NCI-H187 treated with DMSO at 0.1 percent for 48 hours (cell line): ENCODE measurements around the gene GSK3B.

Source experiments
- DNase-seq: peaks from one replicate; lab custom pipeline; 2025; lab: John Stamatoyannopoulos, UW

The GSK3B gene

GRCh38 chr3:120095979-120096426 lies 1.8 kb upstream of the GSK3B start:
- DNase-seq = no peak

GRCh38 chr3:120095226-120095978 lies 1.2 kb upstream of the GSK3B start:
- DNase-seq = no peak

DNA sequence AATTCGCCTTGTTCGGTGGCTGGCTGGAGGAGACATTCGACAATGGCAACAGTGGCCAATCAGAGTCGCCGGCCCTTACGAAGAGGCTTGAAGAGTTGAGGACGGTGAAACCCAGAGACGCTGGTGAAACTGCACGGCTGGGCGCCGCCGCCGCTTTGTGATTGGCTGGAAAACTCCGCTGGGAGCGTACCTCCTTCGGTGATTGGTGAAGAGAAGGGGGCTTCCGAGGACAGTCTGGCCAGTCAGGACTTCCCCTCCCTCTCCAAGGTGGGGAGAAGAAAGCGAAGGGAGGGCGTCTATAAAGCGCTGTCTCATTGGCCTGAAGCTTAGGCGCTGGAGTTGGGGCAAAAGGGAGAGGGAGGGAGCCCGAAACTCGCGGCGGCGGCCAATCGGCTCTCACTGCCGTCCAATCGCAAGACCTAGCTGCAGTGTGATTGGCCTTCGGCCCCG lies 554 bp upstream of the GSK3B start:
- peak; percentile 100 for DNase-seq

GRCh38 chr3:120093119-120093910 lies 932 bp downstream of the GSK3B start:
- DNase-seq = no peak

DNA sequence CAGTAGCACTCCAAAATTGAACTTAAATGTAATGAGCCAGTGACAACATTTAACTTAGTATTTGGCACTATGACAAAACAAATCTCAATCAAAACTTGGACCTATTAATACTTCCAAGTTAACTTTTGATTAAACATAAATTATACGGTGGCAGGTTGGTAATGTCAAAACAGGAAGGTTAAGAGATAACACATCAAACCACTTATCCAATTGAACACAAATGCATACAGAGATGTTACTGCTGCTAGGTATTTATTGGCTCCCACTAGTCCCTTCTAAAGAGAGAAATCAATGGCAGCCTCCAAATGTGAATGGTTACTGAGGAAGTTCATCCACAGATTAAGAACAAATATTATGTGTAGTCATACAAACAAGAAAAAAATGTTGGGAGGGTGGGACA lies 1.8 kb downstream of the GSK3B start:
- no peak for DNase-seq

DNA sequence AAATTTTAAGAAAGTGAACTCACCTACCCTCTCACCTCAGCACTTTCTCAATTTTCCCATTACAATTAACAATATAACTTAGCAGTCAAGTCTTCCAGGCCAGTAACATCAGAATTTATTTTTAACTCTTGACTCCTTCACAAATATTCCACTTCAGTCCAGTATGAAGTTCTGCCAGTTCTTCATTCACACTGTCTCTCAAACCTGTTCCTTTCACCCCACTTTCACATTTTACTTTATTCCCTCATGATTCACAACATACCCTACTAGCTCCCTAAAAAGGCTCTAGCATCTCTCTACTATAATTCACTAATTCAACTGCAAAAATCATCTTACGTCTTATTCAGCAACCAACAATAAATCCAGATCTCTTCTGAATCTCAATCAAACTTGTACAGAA lies 3.8 kb downstream of the GSK3B start:
- no peak for DNase-seq

- no peak for DNase-seq
These were observed 5.2 kb downstream of the GSK3B start for GRCh38 chr3:120089089-120089488.

- no peak for DNase-seq
These were observed 5.6 kb downstream of the GSK3B start for GRCh38 chr3:120088622-120089021.

DNA sequence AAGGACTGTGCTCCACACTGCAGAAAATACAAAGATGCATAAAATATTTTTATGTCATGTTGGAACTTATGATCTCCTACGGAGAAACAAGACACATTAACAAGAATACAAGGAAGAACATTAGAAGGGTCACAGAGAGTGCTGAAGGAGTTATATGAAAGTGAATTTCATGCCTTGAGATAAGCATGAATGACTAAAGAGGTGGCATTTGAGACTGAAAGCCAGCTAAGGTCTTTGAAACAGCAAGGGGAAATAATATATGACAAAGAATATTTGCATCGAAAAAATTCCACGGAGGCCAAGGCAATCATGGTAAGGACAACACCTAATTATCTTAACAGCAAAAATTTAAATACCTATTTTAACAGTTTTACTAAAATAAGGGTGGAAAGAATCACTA lies 12.5 kb downstream of the GSK3B start:
- DNase-seq = no peak

DNA sequence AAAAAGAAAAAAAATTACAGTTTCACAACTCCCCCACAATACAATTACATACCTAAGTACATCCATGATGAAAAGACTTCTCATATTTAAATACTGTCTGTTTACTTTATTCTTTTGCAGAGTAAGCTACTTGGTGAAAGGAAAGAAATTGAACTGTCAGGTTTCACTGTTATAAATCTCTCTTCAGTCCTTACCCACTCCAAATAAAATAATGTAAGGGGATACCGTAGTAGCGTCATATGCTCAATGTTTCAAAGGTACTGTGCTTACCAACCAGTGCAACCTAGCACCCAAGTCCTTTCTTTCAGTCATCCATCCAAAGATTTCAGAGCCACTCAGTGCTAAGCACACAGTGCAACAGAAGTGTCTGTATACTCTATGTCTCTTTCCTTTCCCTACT lies 13.4 kb downstream of the GSK3B start:
- no peak for DNase-seq

DNA sequence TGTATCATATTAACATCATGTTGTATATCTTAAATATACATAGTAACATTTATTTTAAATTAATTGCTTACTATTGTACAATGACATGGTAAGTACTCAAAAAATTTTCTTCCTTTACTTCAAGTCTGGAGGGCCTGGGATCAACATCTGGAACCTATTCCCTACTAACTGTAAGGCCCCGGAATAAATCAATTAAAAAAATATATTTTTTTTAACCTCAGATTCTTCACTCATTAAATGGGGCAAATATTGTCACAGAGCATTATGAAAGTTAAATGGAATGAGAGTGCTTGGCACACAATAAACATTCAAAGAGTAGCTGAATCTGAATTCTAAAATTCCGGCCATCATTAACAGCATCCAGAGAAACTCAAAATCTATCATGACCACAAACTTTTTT lies 16.5 kb downstream of the GSK3B start:
- DNase-seq = no peak

- DNase-seq = no peak
These were observed 21.3 kb downstream of the GSK3B start for GRCh38 chr3:120072867-120073525.

DNA sequence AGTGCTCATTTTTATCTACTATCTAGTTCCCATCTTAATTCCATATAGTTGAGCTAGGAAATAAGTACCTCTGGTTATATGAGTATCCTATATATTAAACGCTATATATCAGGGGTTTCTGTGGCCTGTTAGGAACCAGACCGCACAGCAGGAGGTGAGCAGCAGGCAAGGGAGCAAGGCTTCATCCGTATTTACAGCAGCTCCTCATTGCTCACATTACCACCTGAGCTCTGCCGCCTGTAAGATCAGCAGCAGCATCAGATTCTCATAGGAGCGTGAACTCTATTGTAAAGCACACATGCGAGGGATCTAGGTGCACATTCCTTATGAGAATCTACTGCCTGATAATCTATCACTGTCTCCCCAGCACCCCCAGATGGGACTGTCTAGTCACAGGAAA lies 23.0 kb downstream of the GSK3B start:
- no peak for DNase-seq

DNA sequence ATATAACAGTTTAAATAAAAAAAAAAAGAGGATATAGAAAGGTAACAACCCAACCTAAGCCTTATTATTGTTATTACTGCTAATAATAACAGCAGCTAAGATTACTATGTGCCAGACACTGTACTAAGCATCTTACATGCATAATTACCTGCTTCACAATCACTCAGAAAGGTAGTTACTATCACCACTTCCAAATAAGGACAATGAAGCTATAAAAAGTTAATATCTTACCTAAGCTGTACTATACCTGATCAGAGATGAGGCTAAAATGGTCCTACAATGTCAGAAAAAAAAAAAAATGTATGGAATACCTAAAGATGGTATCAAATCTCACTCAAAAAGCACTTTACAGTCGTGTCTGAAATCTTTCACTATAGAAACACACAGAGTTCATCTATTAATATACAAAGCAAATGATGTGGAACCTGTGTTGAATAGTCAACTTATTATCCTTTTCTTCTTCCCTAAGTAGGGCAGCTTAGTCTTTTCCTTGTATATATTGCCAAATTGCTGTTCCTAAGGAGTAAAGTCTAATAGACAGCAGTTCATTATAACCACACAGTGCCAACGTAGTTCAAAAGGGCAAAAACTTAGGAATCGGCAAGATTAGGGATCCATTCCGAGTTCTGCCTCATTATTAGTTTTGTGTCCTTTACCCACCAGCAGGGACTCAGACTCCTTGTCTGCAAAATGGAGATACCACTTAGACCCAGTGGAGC lies 23.8 kb downstream of the GSK3B start:
- DNase-seq = no peak

DNA sequence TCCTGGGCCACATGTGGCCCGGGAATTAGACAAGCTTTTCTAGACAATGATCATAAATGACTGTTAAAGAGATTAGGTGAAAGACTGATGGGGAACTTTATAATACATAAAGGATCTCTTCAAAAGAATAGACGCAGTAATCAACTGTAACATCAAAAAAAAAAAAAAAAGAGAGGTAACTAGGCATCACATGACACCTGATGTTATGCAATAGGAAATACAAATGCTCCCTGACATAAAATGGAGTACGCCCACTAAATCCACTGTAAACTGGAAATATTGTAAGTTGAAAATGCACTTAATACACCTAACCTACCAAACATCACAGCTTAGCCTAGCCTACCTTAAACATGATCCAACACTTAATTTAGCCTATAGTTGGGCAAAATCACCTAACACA lies 27.2 kb downstream of the GSK3B start:
- DNase-seq = no peak

DNA sequence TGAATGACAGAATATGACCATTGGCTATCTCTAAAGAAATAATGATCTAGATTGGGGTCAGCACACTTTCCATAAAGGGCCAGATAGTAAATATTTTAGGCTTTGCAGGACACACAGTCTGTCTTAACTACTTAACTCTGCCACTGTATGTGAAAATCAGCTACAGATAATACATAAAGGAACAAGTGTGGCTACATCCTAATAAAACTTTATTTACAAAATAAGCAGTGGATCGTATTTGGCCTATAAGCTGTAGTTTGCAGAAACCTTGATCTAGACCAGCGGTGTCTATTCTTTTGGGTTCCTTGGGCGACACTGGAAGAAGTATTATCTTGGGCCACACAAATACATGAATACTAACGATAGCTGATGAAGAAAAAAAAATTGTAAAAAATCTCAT lies 27.6 kb downstream of the GSK3B start:
- no peak for DNase-seq

GRCh38 chr3:120064641-120065040 lies 29.6 kb downstream of the GSK3B start:
- DNase-seq = no peak

GRCh38 chr3:120062474-120062873 lies 31.8 kb downstream of the GSK3B start:
- no peak for DNase-seq

GRCh38 chr3:120059081-120059864 lies 35.0 kb downstream of the GSK3B start:
- DNase-seq = no peak

- no peak for DNase-seq
These were observed 36.6 kb downstream of the GSK3B start for GRCh38 chr3:120057626-120058025.

DNA sequence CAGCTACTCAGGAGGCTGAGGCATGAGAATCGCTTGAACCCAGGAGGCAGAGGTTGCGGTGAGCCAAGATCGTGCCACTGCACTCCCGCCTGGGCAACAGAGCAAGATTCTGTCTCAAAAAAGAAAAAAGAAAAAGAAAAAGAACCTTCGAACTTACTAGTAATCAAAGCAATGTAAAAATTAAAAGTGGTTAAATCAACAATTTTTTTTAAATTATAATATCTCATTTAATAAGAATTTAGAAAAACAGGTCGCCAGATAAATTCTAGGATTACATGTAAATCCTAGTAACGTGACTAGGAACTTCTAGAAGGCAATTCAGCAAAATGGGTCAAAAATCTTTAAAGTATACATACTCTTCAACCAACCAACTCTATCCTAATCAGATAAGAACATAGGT lies 37.2 kb downstream of the GSK3B start:
- no peak for DNase-seq
